Measurements from ENCODE around the gene PTH1R. TPM values are rescaled to one million over a fixed set of nuclear protein-coding genes. Genes with fewer than 3 reads are reported as not detected.

Gene PTH1R
- polyA plus RNA-seq, 1 of the 3 experiments (the other 2 are of a cell fraction), result 0.07 TPM

DNA sequence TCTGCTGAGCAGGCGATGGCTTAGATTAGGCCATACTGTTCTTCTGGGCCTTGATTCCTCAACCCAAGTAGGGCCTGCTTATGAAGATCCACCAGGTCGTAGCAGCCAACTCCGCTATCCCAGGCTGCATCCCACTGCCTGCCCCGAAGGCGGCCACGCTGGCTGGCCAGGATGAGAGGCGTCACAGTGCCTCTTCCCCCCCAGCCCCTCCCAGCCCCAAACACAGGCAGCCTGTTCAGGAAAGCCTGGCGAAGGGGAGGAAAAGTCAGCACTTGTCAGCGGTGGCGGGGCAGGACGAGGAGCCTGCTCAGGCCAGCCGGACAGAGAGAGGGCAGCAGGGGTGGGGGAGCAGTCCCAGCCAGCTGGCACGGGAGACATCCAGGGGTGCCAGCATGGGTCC lies 11.2 kb downstream of the PTH1R start (continued):
- TF ChIP-seq, protein P1, sequence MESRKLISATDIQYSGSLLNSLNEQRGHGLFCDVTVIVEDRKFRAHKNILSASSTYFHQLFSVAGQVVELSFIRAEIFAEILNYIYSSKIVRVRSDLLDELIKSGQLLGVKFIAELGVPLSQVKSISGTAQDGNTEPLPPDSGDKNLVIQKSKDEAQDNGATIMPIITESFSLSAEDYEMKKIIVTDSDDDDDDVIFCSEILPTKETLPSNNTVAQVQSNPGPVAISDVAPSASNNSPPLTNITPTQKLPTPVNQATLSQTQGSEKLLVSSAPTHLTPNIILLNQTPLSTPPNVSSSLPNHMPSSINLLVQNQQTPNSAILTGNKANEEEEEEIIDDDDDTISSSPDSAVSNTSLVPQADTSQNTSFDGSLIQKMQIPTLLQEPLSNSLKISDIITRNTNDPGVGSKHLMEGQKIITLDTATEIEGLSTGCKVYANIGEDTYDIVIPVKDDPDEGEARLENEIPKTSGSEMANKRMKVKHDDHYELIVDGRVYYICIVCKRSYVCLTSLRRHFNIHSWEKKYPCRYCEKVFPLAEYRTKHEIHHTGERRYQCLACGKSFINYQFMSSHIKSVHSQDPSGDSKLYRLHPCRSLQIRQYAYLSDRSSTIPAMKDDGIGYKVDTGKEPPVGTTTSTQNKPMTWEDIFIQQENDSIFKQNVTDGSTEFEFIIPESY (IDR thresholded peaks at IDR 0.05; ENCODE audit: borderline replicate concordance, low read depth), result no peak

DNA sequence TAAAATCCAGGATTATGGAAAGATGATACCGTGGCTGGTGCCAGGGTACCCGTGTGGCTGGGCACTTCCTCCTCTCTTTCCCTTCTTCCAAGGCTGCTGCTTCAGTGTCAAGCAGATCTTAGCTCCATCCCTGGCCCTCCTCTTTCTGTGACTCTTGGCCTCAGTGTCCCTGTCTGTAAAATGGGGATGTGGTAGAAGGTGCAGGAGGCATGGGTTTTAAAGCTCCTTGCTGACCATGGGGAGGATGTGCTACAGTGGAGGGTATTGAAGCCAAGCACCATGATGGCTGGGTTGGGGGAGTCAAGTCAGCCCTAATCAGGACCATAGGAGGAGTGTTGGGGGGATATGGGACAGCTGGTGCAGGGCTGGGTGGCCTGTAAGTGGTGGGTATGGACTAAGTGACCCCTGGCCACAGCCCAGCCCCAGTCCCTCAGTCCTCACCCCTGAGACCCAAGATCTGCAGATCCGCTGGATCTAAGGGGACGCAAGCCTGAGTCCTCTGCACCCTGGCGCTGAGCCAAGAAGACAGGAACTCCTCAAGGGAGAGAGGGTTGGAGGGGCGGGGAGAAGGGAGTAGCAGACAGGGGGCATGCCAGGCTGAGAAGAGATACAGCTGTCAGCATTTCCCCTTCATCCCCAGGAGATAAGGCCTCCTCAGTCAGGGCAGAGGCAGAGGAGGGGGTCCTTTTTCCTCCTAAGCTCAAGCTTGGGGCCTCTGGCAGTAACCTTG lies 12.0 kb downstream of the PTH1R start:
- TF ChIP-seq, protein P2, sequence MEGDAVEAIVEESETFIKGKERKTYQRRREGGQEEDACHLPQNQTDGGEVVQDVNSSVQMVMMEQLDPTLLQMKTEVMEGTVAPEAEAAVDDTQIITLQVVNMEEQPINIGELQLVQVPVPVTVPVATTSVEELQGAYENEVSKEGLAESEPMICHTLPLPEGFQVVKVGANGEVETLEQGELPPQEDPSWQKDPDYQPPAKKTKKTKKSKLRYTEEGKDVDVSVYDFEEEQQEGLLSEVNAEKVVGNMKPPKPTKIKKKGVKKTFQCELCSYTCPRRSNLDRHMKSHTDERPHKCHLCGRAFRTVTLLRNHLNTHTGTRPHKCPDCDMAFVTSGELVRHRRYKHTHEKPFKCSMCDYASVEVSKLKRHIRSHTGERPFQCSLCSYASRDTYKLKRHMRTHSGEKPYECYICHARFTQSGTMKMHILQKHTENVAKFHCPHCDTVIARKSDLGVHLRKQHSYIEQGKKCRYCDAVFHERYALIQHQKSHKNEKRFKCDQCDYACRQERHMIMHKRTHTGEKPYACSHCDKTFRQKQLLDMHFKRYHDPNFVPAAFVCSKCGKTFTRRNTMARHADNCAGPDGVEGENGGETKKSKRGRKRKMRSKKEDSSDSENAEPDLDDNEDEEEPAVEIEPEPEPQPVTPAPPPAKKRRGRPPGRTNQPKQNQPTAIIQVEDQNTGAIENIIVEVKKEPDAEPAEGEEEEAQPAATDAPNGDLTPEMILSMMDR (IDR thresholded peaks at IDR 0.05), result no peak
- no peak for TF ChIP-seq GABPA (IDR thresholded peaks at IDR 0.05; ENCODE audit: low read depth)
- no peak for TF ChIP-seq ELF1 (IDR thresholded peaks at IDR 0.05)
- no peak overlapping the region for H3K4me2 ChIP-seq
- ChIA-PET CTCF (interaction anchor here (0.6 to 31.0 kb wide), 6 partner anchors 9 to 401 kb away, joined by 3 to 480 read pairs (median 4); partner anchors contain the start of gene PTH1R), POLR2A (no interaction called here)
- WGBS (ENCODE audit: low lambda C conversion rate), result 66% methylated on average over 5 of the region's 6 CpGs
- no peaks in the 10 kb centered on the region for H3K9me3 ChIP-seq
- no peaks in the 10 kb centered on the region for H4K20me1 ChIP-seq (ENCODE audit: insufficient read depth)
- H3F3A ChIP-seq (replicated peaks; ENCODE audit: insufficient read depth), result peaks cover 7% of the 10 kb centered on the region
- H3K9ac ChIP-seq, result no peak overlapping the region
- no peaks in the 10 kb centered on the region for H3K9me2 ChIP-seq
- no peaks in the 10 kb centered on the region for H3K79me2 ChIP-seq (ENCODE audit: insufficient read depth)
- no peak overlapping the region for H2AFZ ChIP-seq (ENCODE audit: low read depth)
- no peak for DNase-seq
- peaks cover 0 to 14% of the 10 kb centered on the region in 2 experiments; a peak in 1 of 4 replicates for H3K4me1 ChIP-seq (ENCODE audit: control insufficient read depth in 1 of 2, insufficient read depth in 2 of 2, low read depth in 1 of 2, low read length in 1 of 2)
- H3K27ac ChIP-seq (ENCODE audit: low read depth in 2 of 2, low read length in 1 of 2), result no peak overlapping the region
- no peaks in the 10 kb centered on the region; the same call in 1 of the 2 replicates for H3K27me3 ChIP-seq (ENCODE audit: insufficient read depth)
- no peaks in the 10 kb centered on the region for H3K36me3 ChIP-seq (replicated peaks in 1 of 2; ENCODE audit: control insufficient read depth in 1 of 2, insufficient read depth in 2 of 2, low read length in 1 of 2)
- no peak overlapping the region for H3K4me3 ChIP-seq (ENCODE audit: low read depth in 2 of 2, low read length in 1 of 2)

DNA sequence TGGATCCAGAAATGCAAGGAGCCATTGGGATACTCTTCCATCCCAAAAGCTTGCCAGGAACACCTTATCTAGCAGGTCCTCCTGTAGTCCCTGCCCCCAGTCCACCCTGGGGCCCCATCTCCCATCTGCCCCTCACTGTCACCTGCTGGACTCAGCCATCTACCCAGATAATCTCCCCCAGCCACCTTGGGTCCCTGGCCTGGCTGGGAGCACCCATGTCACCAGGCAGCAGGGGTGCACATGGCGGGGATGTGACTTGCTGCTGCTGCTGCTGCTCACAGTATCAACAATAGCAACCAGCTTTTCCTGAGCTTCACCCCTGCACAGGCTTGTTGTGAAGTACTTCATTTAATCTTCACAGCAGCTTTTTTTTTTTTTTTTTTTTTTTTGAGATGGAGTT lies 12.6 kb downstream of the PTH1R start:
- H3K9ac ChIP-seq, result no peak overlapping the region
- no peak overlapping the region for H3K4me2 ChIP-seq
- no peaks in the 10 kb centered on the region for H3K9me2 ChIP-seq
- no peaks in the 10 kb centered on the region; the same call in 1 of the 2 replicates for H3K27me3 ChIP-seq (ENCODE audit: insufficient read depth)
- CTCF ChIA-PET, result interaction anchor here (0.9 to 31.0 kb wide), 4 partner anchors 8 to 44 kb away, joined by 3 to 480 read pairs (median 28); partner anchors contain the start of gene PTH1R
- TF ChIP-seq MEF2A (IDR thresholded peaks at IDR 0.05; ENCODE audit: borderline replicate concordance, low read depth), result no peak
- no peak for TF ChIP-seq FOXJ3 (CRISPR knock-in tag; IDR thresholded peaks at IDR 0.05)
- TF ChIP-seq SIN3A (IDR thresholded peaks at IDR 0.05; ENCODE audit: borderline replicate concordance, low read depth, low read length), result no peak
- TF ChIP-seq, protein P3, sequence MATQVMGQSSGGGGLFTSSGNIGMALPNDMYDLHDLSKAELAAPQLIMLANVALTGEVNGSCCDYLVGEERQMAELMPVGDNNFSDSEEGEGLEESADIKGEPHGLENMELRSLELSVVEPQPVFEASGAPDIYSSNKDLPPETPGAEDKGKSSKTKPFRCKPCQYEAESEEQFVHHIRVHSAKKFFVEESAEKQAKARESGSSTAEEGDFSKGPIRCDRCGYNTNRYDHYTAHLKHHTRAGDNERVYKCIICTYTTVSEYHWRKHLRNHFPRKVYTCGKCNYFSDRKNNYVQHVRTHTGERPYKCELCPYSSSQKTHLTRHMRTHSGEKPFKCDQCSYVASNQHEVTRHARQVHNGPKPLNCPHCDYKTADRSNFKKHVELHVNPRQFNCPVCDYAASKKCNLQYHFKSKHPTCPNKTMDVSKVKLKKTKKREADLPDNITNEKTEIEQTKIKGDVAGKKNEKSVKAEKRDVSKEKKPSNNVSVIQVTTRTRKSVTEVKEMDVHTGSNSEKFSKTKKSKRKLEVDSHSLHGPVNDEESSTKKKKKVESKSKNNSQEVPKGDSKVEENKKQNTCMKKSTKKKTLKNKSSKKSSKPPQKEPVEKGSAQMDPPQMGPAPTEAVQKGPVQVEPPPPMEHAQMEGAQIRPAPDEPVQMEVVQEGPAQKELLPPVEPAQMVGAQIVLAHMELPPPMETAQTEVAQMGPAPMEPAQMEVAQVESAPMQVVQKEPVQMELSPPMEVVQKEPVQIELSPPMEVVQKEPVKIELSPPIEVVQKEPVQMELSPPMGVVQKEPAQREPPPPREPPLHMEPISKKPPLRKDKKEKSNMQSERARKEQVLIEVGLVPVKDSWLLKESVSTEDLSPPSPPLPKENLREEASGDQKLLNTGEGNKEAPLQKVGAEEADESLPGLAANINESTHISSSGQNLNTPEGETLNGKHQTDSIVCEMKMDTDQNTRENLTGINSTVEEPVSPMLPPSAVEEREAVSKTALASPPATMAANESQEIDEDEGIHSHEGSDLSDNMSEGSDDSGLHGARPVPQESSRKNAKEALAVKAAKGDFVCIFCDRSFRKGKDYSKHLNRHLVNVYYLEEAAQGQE (IDR thresholded peaks at IDR 0.05; ENCODE audit: low read depth, low read length), result no peak
- TF ChIP-seq, protein P4, sequence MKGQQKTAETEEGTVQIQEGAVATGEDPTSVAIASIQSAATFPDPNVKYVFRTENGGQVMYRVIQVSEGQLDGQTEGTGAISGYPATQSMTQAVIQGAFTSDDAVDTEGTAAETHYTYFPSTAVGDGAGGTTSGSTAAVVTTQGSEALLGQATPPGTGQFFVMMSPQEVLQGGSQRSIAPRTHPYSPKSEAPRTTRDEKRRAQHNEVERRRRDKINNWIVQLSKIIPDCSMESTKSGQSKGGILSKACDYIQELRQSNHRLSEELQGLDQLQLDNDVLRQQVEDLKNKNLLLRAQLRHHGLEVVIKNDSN (IDR thresholded peaks at IDR 0.05; ENCODE audit: borderline replicate concordance, low read depth), result no peak
- TF ChIP-seq EZH2phosphoT487 (IDR thresholded peaks at IDR 0.05; ENCODE audit: borderline replicate concordance, low read depth), result no peak
- TF ChIP-seq MXI1 (IDR thresholded peaks at IDR 0.05; ENCODE audit: low read depth, low read length), result no peak
- TF ChIP-seq RFX5 (IDR thresholded peaks at IDR 0.05; ENCODE audit: low read length), result no peak
- TF ChIP-seq NFIC (IDR thresholded peaks at IDR 0.05; ENCODE audit: borderline replicate concordance), result no peak
- peaks cover 7% of the 10 kb centered on the region for H3F3A ChIP-seq (replicated peaks; ENCODE audit: insufficient read depth)
- peaks cover 0 to 14% of the 10 kb centered on the region in 2 experiments; a peak in 1 of 4 replicates for H3K4me1 ChIP-seq (ENCODE audit: control insufficient read depth in 1 of 2, insufficient read depth in 2 of 2, low read depth in 1 of 2, low read length in 1 of 2)
- no peaks in the 10 kb centered on the region for H3K36me3 ChIP-seq (replicated peaks in 1 of 2; ENCODE audit: control insufficient read depth in 1 of 2, insufficient read depth in 2 of 2, low read length in 1 of 2)
- WGBS (ENCODE audit: low lambda C conversion rate), result 100% methylated on average over 1 of the region's 1 CpG
- no peaks in the 10 kb centered on the region for H3K79me2 ChIP-seq (ENCODE audit: insufficient read depth)
- H3K9me3 ChIP-seq, result no peaks in the 10 kb centered on the region
- no peak for DNase-seq
- H3K27ac ChIP-seq (ENCODE audit: low read depth in 2 of 2, low read length in 1 of 2), result no peak overlapping the region
- POLR2A ChIA-PET, result no interaction called here
- H3K4me3 ChIP-seq (ENCODE audit: low read depth in 2 of 2, low read length in 1 of 2), result no peak overlapping the region
- no peak overlapping the region for H2AFZ ChIP-seq (ENCODE audit: low read depth)
- H4K20me1 ChIP-seq (ENCODE audit: insufficient read depth), result no peaks in the 10 kb centered on the region

Data from SK-N-SH (cell line).